ENCODE measurements around the gene CAB39L. TPM values are rescaled to one million over a fixed set of nuclear protein-coding genes. Genes with fewer than 3 reads are reported as not detected.

Gene CAB39L
- total and polyA plus RNA-seq, 4 donors = 1.8 to 5.1 (median 2.1) TPM

GRCh38 chr13:49410006-49410405 lies 33.9 kb downstream of the CAB39L start (continued):
- no peak for TF ChIP-seq CTCF (IDR thresholded peaks at IDR 0.05; ENCODE audit: low read depth, low read length, missing input control)

- H3K9ac ChIP-seq (ENCODE audit: low read depth in 1 of 2, low read length in 2 of 2) = no peak overlapping the region
- H3K27me3 ChIP-seq (ENCODE audit: control insufficient read depth in 4 of 4, insufficient read depth in 4 of 4, low read length in 3 of 4) = no peaks in the 10 kb centered on the region
- H3K4me1 ChIP-seq (ENCODE audit: control insufficient read depth in 4 of 4, insufficient read depth in 4 of 4, low read length in 3 of 4) = no peaks in the 10 kb centered on the region
- H3K27ac ChIP-seq (ENCODE audit: low read depth in 1 of 2, low read length in 2 of 2) = no peak overlapping the region
- TF ChIP-seq, protein P1, sequence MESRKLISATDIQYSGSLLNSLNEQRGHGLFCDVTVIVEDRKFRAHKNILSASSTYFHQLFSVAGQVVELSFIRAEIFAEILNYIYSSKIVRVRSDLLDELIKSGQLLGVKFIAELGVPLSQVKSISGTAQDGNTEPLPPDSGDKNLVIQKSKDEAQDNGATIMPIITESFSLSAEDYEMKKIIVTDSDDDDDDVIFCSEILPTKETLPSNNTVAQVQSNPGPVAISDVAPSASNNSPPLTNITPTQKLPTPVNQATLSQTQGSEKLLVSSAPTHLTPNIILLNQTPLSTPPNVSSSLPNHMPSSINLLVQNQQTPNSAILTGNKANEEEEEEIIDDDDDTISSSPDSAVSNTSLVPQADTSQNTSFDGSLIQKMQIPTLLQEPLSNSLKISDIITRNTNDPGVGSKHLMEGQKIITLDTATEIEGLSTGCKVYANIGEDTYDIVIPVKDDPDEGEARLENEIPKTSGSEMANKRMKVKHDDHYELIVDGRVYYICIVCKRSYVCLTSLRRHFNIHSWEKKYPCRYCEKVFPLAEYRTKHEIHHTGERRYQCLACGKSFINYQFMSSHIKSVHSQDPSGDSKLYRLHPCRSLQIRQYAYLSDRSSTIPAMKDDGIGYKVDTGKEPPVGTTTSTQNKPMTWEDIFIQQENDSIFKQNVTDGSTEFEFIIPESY (IDR thresholded peaks at IDR 0.05) = no peak
- TF ChIP-seq HNF4A (conservative IDR thresholded peaks at IDR 0.05) (no peak), RXRA (IDR thresholded peaks at IDR 0.05) (no peak), HNF4G (IDR thresholded peaks at IDR 0.05) (no peak), GABPA (IDR thresholded peaks at IDR 0.05 in 1 of 2, conservative IDR thresholded peaks at IDR 0.05 in 1 of 2) (no peak), NR2F2 (IDR thresholded peaks at IDR 0.05) (no peak)
- H3K4me3 ChIP-seq (ENCODE audit: low read depth in 1 of 3, low read length in 3 of 3) = no peak overlapping the region
- 87% methylated on average over 3 of the region's 3 CpGs for WGBS
- H3K36me3 ChIP-seq (ENCODE audit: control insufficient read depth in 4 of 4, insufficient read depth in 3 of 4, low read depth in 1 of 4, low read length in 3 of 4) = peaks cover 0 to 1% (median 0%) of the 10 kb centered on the region in 4 donors
- no peaks in the 10 kb centered on the region for H3K9me3 ChIP-seq (ENCODE audit: control insufficient read depth in 4 of 4, low read length in 3 of 4)
- no peak for DNase-seq (ENCODE audit: low spot score)
These were observed 34.9 kb downstream of the CAB39L start for GRCh38 chr13:49409008-49409407.

DNA sequence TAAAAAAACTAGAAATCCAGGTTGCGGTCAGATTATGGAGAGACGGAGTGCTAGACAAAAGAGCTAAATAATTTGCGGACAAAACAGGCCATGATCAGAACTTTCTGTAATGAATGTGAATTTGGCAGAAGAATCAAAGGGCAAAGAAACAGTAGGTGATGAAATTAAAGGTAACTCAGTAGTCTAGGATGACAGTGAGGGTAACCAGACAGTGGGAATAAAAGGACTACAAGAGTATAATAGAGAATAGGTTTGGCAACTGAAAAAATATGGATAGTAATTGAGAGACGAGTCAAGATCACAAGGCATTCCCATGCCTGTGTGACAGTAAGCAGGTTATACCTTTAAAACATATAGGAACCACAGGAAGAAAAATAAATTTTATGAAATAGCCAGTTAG lies 35.9 kb downstream of the CAB39L start:
- no peak overlapping the region for H3K4me3 ChIP-seq (ENCODE audit: low read depth in 1 of 3, low read length in 3 of 3)
- H3K27ac ChIP-seq (ENCODE audit: low read depth in 1 of 2, low read length in 2 of 2) = no peak overlapping the region
- H3K4me1 ChIP-seq (ENCODE audit: control insufficient read depth in 4 of 4, insufficient read depth in 4 of 4, low read length in 3 of 4) = no peaks in the 10 kb centered on the region
- DNase-seq (ENCODE audit: low spot score) = no peak
- H3K9ac ChIP-seq (ENCODE audit: low read depth in 1 of 2, low read length in 2 of 2) = no peak overlapping the region
- H3K27me3 ChIP-seq (ENCODE audit: control insufficient read depth in 4 of 4, insufficient read depth in 4 of 4, low read length in 3 of 4) = no peaks in the 10 kb centered on the region
- WGBS = 84% methylated on average over 4 of the region's 4 CpGs
- peaks cover 0 to 1% (median 0%) of the 10 kb centered on the region in 4 donors for H3K36me3 ChIP-seq (ENCODE audit: control insufficient read depth in 4 of 4, insufficient read depth in 3 of 4, low read depth in 1 of 4, low read length in 3 of 4)
- no peaks in the 10 kb centered on the region for H3K9me3 ChIP-seq (ENCODE audit: control insufficient read depth in 4 of 4, low read length in 3 of 4)
- TF ChIP-seq HNF4G (IDR thresholded peaks at IDR 0.05) = no peak
- TF ChIP-seq, protein P2, sequence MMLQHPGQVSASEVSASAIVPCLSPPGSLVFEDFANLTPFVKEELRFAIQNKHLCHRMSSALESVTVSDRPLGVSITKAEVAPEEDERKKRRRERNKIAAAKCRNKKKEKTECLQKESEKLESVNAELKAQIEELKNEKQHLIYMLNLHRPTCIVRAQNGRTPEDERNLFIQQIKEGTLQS (IDR thresholded peaks at IDR 0.05) = no peak
- no peak for TF ChIP-seq NR2F2 (IDR thresholded peaks at IDR 0.05)
- no peak for TF ChIP-seq FOXA1 (IDR thresholded peaks at IDR 0.05)
- no peak for TF ChIP-seq RAD21 (IDR thresholded peaks at IDR 0.05)
- TF ChIP-seq RXRA (IDR thresholded peaks at IDR 0.05) = no peak
- TF ChIP-seq CTCF (IDR thresholded peaks at IDR 0.05; ENCODE audit: low read depth, low read length, missing input control) = no peak
- no peak for TF ChIP-seq MAX (IDR thresholded peaks at IDR 0.05)
- TF ChIP-seq FOXA2 (IDR thresholded peaks at IDR 0.05) = no peak
- TF ChIP-seq, protein P3, sequence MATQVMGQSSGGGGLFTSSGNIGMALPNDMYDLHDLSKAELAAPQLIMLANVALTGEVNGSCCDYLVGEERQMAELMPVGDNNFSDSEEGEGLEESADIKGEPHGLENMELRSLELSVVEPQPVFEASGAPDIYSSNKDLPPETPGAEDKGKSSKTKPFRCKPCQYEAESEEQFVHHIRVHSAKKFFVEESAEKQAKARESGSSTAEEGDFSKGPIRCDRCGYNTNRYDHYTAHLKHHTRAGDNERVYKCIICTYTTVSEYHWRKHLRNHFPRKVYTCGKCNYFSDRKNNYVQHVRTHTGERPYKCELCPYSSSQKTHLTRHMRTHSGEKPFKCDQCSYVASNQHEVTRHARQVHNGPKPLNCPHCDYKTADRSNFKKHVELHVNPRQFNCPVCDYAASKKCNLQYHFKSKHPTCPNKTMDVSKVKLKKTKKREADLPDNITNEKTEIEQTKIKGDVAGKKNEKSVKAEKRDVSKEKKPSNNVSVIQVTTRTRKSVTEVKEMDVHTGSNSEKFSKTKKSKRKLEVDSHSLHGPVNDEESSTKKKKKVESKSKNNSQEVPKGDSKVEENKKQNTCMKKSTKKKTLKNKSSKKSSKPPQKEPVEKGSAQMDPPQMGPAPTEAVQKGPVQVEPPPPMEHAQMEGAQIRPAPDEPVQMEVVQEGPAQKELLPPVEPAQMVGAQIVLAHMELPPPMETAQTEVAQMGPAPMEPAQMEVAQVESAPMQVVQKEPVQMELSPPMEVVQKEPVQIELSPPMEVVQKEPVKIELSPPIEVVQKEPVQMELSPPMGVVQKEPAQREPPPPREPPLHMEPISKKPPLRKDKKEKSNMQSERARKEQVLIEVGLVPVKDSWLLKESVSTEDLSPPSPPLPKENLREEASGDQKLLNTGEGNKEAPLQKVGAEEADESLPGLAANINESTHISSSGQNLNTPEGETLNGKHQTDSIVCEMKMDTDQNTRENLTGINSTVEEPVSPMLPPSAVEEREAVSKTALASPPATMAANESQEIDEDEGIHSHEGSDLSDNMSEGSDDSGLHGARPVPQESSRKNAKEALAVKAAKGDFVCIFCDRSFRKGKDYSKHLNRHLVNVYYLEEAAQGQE (IDR thresholded peaks at IDR 0.05) = no peak
- TF ChIP-seq HNF4A (conservative IDR thresholded peaks at IDR 0.05) = no peak
- no peak for TF ChIP-seq TAF1 (conservative IDR thresholded peaks at IDR 0.05)
- no peak for TF ChIP-seq JUND (IDR thresholded peaks at IDR 0.05)
- TF ChIP-seq SP1 (IDR thresholded peaks at IDR 0.05) = no peak
- TF ChIP-seq EGR1 (IDR thresholded peaks at IDR 0.05; ENCODE audit: low read depth in 2 of 2) = no peak
- no peak for TF ChIP-seq GABPA (IDR thresholded peaks at IDR 0.05 in 1 of 2, conservative IDR thresholded peaks at IDR 0.05 in 1 of 2)

Measured in liver (tissue), 9 donors.